ENCODE results near the gene SOD1. TPM values are rescaled to one million over a fixed set of nuclear protein-coding genes. Genes with fewer than 3 reads are reported as not detected.

SOD1 gene
- 150 and 165 TPM in 2 replicates for total RNA-seq

DNA sequence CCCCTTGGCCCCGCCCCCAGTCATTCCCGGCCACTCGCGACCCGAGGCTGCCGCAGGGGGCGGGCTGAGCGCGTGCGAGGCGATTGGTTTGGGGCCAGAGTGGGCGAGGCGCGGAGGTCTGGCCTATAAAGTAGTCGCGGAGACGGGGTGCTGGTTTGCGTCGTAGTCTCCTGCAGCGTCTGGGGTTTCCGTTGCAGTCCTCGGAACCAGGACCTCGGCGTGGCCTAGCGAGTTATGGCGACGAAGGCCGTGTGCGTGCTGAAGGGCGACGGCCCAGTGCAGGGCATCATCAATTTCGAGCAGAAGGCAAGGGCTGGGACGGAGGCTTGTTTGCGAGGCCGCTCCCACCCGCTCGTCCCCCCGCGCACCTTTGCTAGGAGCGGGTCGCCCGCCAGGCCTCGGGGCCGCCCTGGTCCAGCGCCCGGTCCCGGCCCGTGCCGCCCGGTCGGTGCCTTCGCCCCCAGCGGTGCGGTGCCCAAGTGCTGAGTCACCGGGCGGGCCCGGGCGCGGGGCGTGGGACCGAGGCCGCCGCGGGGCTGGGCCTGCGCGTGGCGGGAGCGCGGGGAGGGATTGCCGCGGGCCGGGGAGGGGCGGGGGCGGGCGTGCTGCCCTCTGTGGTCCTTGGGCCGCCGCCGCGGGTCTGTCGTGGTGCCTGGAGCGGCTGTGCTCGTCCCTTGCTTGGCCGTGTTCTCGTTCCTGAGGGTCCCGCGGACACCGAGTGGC is at the start of gene SOD1:
TSS of gene SOD1 (plus strand) at position 158 of the 723 bp plus-strand sequence. CDS start at position 235, 77 bp downstream.

Small RNA genes lying within 50 kb of the gene (small RNA-seq; reads per million reads assigned to genes)
- gene RF01241 = 0.11 reads per million

Other genes with a start within 250 kb of the SOD1 start
- 12.4 and 13.7 TPM in 2 replicates for gene SCAF4, start 72.4 kb downstream of the SOD1 start, total RNA-seq
- under 0.01 and 0.10 TPM in 2 replicates for gene HUNK, start 213.3 kb downstream of the SOD1 start, total RNA-seq